Astrocyte (in vitro differentiated cells and primary cell): ENCODE results near the gene OTUB2.

Source experiments
- EZH2 ChIP-seq: IDR thresholded peaks from 2 replicates; pipeline ENCODE4 v1.6.1; 2012; ENCODE audit warnings: mild to moderate bottlenecking, low read length, inconsistent platforms; ENCODE audit not compliant: insufficient read depth
- TF ChIP-seq, protein P1 (sequence below): IDR thresholded peaks from 2 replicates; pipeline ENCODE4 v1.5.1; 2011; ENCODE audit warnings: low read depth, mild to moderate bottlenecking, inconsistent platforms, low read length, moderate library complexity; ENCODE audit not compliant: insufficient read depth

DNA sequence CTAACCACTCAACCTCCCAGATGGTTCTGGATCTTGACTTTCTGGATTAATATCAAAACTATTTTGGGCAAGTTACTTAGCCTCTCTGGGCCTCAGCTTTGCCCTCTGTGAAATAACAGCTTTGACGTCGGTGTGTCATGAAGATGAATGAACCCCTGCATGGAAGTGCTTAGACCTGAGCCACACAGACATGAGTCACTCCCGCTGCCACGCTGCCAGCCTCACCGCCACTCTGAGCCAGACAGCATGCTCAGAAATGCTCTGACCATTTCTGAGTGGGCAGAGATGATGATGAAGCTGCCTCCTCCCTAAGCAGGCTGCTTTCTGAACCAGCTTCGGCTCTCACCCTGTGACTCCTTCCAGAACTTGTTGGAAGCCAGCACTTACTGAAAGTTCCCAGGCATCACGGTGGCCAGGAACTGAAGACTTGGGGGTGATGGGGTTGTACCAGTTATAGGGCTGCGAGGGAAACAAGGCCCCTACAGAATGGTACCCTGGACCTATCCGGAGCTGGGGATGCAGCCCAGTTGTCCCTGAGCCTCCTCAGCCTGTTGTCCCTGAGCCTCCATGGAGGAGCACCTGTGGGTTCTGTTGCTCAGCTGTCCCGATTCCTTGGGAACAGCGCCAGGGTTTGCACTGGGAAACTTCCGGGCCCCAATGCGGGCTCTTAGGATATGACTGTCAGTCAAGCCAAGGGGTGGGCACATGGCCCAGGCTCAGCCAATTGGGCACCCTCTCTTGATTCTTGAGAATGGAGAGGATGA is 31.0 kb upstream of the OTUB2 start:
- TF ChIP-seq, protein P1, sequence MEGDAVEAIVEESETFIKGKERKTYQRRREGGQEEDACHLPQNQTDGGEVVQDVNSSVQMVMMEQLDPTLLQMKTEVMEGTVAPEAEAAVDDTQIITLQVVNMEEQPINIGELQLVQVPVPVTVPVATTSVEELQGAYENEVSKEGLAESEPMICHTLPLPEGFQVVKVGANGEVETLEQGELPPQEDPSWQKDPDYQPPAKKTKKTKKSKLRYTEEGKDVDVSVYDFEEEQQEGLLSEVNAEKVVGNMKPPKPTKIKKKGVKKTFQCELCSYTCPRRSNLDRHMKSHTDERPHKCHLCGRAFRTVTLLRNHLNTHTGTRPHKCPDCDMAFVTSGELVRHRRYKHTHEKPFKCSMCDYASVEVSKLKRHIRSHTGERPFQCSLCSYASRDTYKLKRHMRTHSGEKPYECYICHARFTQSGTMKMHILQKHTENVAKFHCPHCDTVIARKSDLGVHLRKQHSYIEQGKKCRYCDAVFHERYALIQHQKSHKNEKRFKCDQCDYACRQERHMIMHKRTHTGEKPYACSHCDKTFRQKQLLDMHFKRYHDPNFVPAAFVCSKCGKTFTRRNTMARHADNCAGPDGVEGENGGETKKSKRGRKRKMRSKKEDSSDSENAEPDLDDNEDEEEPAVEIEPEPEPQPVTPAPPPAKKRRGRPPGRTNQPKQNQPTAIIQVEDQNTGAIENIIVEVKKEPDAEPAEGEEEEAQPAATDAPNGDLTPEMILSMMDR = no peak
- no peak for TF ChIP-seq EZH2
